ENCODE data around the gene DCC.

The DCC gene

GRCh38 chr18:52567360-52567759 lies 227.4 kb downstream of the DCC start:
- H3K36me3 Mint-ChIP-seq (ENCODE audit: low read depth) = no peaks in the 10 kb centered on the region
- no peak overlapping the region for H3K4me3 Mint-ChIP-seq
- no peaks in the 10 kb centered on the region for H3K4me1 Mint-ChIP-seq
- no peaks in the 10 kb centered on the region for H3K27me3 Mint-ChIP-seq (ENCODE audit: low read depth, poor library complexity)
- H3K9me3 Mint-ChIP-seq = no peaks in the 10 kb centered on the region
- DNase-seq = no peak
- TF ChIP-seq CTCF (IDR thresholded peaks at IDR 0.05) = no peak
- H3K27ac Mint-ChIP-seq = no peak overlapping the region

GRCh38 chr18:52569492-52569891 lies 229.5 kb downstream of the DCC start:
- DNase-seq = no peak
- no peak for TF ChIP-seq CTCF (IDR thresholded peaks at IDR 0.05)
- H3K27ac Mint-ChIP-seq = no peak overlapping the region

DNA sequence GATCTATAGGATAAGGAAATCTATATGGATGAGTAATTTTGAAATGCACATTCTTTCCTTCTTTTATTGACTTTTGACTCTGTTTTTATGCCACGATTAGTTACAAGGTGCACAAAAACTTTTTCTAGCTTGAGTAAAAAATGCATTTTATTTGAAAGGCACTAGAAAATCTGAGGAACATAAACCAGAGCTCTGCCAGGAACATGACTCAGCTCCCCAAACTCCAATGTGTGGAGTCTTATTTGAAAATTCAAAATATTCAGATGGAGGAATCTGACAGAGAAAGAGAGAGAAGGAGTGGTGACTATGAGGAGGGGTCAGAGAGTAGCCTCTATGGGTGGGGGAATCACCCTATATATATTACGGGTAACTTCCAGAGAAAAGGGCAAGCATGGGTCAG lies 231.0 kb downstream of the DCC start:
- Mint-ChIP-seq H3K27me3 (ENCODE audit: low read depth, poor library complexity) (no peaks in the 10 kb centered on the region), H3K9me3 (no peaks in the 10 kb centered on the region), H3K36me3 (ENCODE audit: low read depth) (no peaks in the 10 kb centered on the region), H3K4me1 (no peaks in the 10 kb centered on the region), H3K27ac (no peak overlapping the region), H3K4me3 (no peak overlapping the region)
- no peak for TF ChIP-seq CTCF (IDR thresholded peaks at IDR 0.05)
- no peak for DNase-seq

More at GRCh38 chr18:52569492-52569891, 229.5 kb downstream of the DCC start:
- H3K36me3 Mint-ChIP-seq (ENCODE audit: low read depth) = no peaks in the 10 kb centered on the region
- no peaks in the 10 kb centered on the region for H3K27me3 Mint-ChIP-seq (ENCODE audit: low read depth, poor library complexity)
- no peaks in the 10 kb centered on the region for H3K9me3 Mint-ChIP-seq
- no peaks in the 10 kb centered on the region for H3K4me1 Mint-ChIP-seq
- H3K4me3 Mint-ChIP-seq = no peak overlapping the region

- Mint-ChIP-seq H3K4me1 (no peaks in the 10 kb centered on the region), H3K4me3 (no peak overlapping the region), H3K27ac (peak overlapping the region; percentile 14), H3K27me3 (ENCODE audit: low read depth, poor library complexity) (no peaks in the 10 kb centered on the region), H3K36me3 (ENCODE audit: low read depth) (no peaks in the 10 kb centered on the region), H3K9me3 (no peaks in the 10 kb centered on the region)
- DNase-seq = no peak
- no peak for TF ChIP-seq CTCF (IDR thresholded peaks at IDR 0.05)
Observed at GRCh38 chr18:52572036-52573000, 232.3 kb downstream of the DCC start.

DNA sequence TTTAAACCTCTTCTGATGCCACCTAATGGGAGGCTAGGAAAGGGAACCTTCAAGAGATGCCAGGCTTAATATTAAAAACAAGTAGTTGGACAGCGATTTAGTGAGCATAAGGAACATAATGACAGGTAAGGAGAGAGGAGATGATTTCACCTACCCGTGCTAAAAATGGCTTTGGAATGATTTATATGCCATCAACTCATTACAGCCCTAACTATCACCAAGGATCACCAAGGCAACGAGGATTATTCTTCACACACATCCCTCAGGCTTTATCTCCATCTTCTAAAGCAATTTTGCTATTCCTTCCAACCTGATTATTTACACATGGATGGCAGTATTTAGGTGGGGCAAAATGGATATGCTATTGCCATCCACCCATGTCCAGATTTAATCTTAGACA lies 237.8 kb downstream of the DCC start:
- Mint-ChIP-seq H3K27me3 (ENCODE audit: low read depth, poor library complexity) (no peaks in the 10 kb centered on the region), H3K27ac (no peak overlapping the region), H3K4me1 (no peaks in the 10 kb centered on the region), H3K9me3 (no peaks in the 10 kb centered on the region), H3K4me3 (no peak overlapping the region), H3K36me3 (ENCODE audit: low read depth) (no peaks in the 10 kb centered on the region)
- TF ChIP-seq CTCF (IDR thresholded peaks at IDR 0.05) = no peak
- no peak for DNase-seq

DNA sequence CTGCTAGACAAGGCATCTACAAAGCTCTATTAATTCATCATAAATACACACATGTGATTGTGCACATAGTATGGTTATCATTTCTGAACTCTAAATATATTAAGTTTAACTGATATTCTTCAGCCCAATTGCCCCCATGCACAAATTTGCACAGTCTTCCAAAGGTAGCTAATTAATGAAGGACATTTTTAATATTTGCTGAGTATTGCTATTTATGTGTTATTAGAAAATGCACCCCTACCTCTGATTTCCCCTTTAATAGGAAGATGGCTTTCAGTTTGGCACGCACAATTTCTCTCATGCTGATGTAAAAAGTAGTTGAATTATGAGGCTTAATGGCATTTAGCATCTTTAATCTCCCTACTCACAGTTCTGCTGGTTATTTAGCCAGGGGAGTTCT lies 242.1 kb downstream of the DCC start:
- Mint-ChIP-seq H3K27ac (no peak overlapping the region), H3K27me3 (ENCODE audit: low read depth, poor library complexity) (no peaks in the 10 kb centered on the region), H3K9me3 (no peaks in the 10 kb centered on the region), H3K4me1 (no peaks in the 10 kb centered on the region), H3K4me3 (no peak overlapping the region), H3K36me3 (ENCODE audit: low read depth) (no peaks in the 10 kb centered on the region)
- TF ChIP-seq CTCF (IDR thresholded peaks at IDR 0.05) = no peak
- DNase-seq = no peak

Measured in nephron progenitor cell (in vitro differentiated cells).